HG03045 (cell line): Measurements from ENCODE around the gene GPC5.
"Not testable (repeated sequence)": the region's sequence is repeated elsewhere in the genome, so short reads cannot be mapped to it uniquely, and the experiment has no call there.

Experiments used
- ATAC-seq: cut with Tn5 transposase; IDR thresholded peaks from one replicate; pipeline ENCODE4 v1.9.1; 2021; ENCODE audit warnings: mild to moderate bottlenecking, moderate library complexity; ENCODE audit not compliant: unreplicated experiment

The GPC5 gene

DNA sequence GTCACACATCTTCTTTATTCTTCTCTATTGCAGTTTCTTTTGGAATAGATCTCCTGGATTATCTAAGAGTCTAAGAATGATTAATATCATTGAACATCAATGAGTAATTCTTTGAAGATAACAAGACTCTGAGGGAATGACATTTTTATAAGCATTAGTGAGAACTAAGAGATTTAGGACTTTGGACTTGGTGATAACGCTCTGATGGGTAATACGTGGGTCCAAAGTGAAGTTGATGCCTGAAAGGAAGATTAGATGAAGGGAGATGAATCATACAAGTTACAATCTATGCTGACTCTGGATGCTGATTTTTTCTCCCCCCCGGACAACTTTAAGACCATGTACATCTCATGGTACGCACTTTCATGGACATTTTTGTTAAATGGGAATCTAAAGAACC is 364.5 kb downstream of the GPC5 start:
- ATAC-seq = no peak

DNA sequence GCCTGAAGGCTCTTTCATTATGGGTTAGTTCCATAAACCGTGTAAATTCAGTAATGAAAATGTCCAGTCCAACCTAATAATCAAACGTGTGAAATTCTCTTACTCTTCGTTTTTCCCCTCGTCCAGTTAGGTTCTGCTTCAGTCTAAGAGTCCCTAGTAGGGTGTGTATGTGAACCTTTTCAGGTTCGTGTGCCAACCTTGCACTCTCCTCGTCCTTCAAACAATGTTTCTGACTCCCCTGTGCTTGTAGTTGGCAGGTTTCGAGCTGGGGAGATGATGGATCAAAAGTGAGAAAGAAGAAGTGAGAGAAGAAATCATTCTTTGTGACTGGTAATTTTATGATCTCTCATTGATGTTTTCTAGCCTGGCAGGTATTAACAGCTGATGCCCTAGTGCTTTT is 366.1 kb downstream of the GPC5 start:
- ATAC-seq = no peak

DNA sequence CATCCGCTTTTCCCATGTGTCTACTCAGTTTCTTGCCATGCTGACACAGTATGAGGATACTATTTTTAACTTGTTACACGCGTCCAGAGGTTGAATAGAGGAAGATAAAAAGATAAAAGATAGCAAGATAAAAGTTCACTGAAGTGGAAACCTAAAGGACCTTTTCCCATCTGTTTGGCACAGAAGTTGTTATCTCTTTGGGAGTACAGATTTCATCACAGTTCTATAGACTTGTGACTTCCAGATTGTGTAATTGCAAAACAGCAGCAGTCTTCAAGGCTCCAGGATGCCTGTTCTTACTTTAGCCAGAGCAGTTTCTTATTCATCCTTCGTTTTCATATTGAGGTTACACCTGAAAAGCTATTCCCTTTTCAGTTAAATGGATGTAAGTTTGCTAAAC is 369.2 kb downstream of the GPC5 start:
- ATAC-seq = no peak

DNA sequence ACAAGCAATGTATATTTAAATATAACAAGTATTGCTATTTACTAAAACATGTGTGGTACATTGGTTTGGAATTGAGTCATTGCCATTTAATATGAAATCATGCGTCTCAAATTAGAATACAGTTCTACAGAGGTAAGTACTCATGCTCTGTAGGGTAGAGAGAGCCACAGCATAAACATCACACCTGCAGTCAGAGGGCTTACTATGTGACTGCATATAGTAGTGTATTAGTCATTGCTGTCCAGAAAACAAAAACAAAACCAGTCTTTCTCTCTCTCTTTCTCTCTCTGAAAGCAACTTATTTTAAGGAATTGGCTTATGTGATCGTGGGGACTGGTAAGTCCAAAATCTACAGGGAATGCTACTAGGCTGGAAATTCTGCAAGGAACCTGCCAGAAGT is 370.3 kb downstream of the GPC5 start:
- no peak for ATAC-seq

DNA sequence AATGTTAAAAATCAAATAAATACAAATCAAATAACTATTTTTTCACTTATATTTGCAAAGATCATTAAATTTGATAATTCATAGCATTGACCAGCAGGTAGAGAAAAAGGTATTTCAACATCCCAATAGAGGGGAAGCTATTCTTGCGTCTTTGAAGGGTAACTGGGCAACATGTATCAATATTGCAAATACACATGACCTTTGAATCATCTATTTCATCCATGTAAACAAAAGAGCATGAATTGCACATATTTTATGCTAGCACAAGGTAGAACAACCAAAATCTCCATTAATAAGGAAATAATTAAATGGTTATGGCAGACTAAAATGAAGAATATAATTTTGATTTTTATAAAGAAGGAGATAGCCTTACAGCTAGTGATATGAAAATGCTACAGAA is 372.8 kb downstream of the GPC5 start:
- ATAC-seq = no peak

DNA sequence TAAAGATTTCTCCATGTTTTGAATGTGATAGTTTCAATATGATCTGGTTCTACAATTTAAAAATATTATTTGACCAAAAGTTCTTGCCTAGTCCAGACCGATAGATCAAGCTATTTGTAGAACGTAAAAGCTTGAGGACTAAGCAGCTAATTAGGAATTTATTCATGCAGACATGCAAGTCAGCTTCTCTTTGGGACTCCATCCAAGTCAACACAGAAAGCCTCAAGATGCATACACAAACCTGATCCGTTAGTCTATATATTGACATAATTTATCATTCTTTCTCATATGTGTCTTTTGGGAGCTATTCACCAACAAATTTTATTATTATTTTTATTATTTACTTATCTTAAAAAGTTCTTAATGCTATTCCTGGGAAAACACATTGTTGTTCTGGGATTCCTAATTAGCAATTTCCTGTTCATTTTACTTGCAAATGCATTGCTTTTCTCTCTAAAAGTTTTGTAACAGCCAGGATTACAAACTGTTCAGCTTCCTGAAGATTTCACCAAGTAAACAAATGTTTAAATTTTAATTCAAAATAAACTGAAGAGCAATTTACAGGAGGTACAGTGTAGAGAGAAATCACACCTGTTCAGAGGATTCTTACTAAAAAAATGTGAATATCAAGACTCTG is 375.3 kb downstream of the GPC5 start:
- no peak for ATAC-seq

DNA sequence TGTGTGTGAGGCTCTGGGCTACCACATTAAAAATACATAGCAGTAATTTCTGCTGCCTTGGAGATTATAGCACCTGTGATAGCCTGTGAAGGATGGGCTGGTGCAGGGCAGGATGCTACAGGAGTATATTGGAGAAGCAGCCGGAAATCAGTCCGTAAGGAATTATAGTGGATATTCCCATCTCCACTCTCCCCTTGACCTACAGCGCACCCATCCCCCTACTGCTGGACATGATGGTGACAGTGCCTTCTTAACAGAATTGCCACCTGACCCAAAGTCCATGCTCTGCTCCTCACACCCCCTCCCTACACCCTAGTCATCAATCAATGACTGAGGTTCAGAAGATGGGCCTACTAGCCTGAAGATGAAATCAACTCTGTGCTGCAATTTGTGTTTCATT is 376.0 kb downstream of the GPC5 start:
- no peak for ATAC-seq

DNA sequence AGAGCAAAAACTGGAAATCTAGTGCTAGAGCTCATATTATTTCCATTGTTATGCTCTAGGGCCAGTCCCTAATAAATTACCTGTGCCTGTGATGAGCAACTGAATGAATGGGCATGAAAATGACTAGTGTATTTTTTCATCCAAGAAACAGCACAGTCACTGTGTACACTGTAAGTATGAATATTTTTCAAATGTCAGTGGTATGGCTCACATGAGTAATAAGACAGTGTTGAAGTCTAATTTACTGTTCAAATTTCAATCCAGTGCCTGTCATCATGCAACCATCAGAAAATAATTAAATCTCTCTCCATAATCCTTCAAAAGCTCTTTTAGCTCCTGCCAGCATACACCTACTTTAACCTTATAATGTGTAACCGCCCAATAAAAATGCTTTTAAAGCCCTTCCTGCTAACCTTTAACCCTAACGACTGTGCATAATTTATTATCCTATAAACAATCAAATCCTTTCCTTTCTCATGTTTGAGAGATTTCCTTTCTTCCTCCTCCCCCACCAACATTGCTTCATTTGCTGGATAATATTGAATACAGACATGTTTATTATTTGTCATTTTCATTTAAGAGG is 378.3 kb downstream of the GPC5 start:
- ATAC-seq = no peak

DNA sequence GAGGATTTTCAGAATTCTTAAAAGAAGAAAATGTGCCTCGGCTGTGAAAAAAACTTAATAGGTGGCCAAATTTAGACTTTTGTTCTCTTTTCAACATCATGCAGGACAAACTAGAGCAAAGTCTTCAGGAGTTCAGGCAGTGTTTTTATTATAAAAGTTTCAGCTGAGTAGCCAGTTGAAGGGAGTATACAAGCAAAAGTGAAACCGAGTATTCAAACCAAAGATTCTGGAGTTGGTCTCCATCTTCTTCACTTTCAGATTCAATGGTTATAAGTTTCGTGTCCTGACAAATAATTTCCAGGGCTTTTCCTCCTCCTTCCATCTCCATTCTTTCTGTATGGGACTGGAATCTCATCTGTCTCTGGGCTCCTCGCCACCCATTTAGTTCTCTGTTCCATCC is 379.7 kb downstream of the GPC5 start:
- no peak for ATAC-seq

DNA sequence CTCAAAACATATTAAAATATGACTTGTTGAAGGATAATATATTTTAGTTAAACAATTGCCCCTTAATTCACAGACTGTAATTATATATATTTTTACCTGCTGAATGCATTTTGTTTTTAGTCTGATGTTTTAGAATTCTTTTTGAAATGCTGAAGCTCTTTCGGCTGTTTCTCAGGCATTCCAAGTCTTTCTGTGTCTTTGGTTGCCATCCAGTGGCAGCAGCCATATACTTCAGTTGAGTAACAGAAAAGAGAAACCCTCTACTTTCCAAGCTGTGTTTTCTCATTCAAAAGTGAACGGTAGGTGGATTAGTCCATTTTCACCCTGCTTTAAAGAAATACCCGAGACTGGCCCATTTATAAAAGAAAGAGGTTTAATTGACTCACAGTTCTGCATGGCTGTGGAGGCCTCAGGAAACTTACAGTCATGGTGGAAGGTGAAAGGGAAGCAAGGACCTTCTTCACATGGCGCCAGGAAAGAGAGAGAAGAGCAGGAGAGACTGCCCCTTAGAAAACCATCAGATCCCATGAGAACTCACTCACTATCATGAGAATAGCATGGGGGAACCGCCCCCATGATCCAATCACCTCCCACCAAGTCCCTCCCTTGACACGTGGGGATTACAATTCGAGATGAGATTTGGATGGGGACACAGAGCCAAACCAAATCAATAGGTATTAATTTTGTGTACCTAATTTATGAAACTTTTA is 383.7 kb downstream of the GPC5 start:
- ATAC-seq = not testable (repeated sequence)

DNA sequence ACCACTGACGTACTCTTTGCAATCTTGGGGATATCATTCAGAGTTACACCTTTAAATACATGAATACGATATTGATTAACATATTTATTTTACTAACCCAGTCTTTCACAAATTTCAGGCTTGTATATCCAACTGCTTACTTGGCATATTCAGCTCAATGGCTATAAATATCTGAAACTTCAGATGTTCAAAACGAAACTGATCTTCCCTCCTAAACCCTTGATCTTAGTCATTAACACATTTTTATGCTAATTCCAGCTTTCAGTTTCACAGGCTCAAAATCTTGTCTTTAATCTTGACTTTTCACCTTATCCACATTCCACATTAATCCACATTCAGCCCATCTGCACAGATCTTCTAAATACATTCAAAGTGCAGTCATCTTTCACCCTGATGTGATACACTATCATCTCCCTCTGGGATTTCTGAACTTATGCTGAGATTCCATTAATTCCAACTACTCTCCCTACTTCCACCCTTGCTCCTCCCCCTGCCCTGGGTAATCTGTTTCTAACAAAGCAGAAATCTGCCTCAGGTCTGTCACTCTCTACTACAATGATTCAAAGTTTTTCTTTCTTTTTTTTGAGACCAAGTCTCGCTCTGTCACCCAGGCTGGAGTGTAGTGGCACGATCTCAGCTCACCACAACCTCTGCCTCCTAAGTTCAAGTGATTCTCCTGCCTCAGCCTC is 387.2 kb downstream of the GPC5 start:
- ATAC-seq = peak; percentile 83

DNA sequence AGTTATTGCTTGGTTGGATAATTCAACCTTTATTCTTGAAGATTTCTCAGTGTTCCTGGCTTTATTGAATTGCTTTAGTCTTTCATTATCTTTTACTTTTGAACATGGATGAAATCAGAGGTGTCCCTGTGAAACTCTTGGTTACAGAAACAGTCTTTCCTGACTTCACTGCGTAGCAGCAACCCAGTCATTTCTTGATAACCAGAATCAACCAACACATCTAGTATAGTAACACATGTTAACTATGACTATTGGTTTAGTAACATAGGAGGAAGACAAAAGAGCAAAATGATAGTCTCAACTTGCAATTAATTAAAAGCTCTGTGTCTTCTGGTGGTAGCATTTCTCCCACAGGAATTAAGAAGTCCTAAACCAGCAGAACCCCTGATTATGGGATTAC is 393.6 kb downstream of the GPC5 start:
- no peak for ATAC-seq

DNA sequence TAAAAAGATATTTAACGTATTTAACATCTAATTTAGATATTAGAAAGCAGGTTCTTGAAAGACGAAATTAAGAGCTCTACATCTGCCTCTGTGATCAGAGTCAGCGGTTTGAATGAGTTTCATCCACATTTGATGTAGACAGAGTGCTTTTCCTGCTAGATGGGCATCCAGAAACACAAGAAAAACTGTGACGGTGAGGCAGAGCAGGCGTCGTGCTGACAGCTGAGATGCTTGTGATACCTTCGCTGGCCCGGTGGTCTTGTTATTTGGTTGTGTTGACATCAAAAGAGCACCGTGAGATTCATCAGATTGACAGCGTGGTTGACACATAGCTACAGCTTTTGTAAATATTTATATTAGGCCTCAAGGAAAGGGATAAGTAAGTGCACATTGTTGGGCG is 399.1 kb downstream of the GPC5 start:
- ATAC-seq = no peak

DNA sequence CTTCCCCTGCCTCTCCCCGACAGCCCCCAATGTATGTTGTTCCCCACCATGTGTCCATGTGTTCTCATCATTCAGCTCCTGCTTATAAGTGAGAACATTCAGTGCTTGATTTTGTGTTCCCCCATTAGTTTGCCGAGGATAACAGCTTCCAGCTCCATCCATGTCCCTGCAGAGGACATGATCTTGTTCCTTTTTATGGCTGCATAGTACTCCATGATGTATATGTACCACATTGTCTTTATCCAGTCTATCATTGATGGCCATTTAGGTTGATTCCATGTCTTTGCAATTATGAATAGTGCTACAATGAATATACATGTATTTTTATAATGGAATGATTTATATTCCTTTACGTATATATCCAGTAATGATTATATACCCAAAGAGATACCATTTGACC is 399.9 kb downstream of the GPC5 start:
- not testable (repeated sequence) for ATAC-seq

DNA sequence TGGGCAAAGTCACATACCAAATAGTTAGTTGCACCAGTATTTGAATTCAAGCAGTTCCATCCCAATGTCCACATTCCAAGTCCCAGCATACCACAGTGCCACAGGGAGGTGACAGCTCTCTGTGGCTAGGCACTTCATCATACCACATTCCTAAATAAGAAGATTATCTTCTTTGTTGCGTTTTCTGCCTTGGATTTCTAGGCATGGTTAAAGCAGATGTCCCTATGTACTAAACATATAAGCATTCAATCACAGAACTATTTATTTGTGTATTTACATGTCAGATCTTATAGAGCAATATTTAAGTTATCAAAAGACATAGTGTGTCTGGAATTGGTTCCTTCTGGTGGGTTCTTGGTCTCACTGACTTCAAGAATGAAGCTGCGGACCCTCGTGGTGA is 403.4 kb downstream of the GPC5 start:
- not testable (repeated sequence) for ATAC-seq

DNA sequence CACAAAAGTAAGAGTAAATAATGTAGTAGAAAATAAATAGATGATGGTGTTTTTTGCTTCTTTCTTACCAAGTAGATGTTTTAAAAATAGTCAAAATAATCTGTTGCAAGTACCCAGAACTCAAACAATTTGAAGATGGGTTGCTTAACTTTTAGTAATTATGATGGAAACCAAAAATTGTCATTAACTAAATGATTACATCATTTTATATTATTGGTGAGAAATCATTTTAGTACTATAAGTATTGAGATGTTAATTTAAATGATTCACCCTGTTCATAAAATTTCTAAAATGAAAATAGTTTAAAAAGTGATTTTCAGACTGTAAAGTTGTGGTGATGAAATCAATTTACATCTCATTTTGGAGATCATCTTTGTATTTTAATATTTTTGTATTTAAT is 404.5 kb downstream of the GPC5 start:
- ATAC-seq = no peak

DNA sequence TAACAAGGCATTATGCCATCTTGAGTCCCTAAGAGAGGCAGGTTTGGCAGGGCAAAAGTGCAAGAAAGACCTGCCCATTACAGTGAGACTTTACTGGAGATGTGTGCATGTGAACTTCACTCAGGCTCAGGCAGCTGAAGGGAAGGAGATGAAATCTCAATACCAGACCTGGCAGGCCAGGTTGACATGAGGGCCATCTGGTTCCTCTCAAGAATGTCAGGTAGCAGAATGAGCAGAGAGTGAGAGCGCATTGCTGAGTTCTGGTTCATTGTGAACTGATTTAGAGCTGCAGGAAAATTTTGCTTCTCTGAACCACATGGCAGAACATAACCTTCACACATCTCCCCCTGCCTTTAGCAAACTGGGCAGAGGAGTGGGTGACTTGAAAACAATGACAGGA is 406.3 kb downstream of the GPC5 start:
- ATAC-seq = no peak

DNA sequence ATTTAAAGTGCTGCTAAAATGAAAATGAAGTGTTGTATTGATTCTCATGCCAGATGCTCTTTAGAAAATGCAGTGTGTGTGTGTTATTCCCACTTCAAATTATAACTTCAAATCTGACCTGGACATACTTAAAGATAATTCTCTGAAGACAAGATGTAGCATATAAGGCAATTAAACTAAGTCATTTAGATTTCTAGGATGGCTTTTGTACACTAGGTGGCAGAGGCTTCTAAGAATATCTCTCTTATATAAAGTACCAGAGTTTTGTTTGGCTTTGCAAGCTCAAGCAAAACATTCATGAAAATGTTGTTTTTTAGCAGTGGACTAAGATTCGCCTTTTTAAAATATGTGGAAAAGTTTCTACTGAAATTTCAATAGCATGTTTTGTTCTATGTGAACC is 407.2 kb downstream of the GPC5 start:
- no peak for ATAC-seq

DNA sequence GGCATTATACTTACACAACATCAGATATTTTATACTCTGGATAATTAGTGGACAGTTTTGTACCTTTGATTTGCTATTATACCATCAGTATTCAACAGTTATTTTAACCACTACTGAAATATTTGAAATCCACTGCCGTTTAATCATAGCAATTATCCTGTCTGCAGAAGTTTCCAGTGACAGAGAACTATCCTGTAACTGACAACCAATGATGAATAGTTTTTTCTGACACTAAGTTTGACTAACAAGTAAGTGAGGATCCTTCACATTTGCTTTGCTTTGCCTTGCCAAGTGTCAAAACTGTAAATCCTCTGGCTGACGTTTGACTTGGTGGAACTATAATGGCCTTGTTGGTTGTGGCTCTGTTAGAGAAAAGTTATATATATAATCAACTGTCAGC is 410.7 kb downstream of the GPC5 start:
- no peak for ATAC-seq

DNA sequence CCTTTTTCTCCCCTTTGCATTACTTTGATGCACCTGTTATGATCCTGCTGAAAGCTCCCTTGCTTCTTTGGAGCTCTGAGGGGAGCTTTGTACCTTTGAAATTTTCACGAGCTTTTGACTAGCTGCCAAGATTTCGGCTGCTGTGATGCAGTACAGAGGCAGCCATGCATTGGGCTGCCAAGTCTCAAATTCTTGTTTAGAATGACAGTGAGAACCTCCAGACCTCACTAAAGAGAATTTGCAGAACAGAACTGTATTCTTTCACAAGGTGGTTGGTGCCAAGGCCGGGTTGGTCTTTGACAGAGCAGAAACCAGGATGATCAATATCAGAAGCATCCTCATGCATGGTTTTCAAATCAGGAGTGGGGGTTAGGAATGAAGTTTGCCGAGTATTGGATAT is 414.8 kb downstream of the GPC5 start:
- ATAC-seq = no peak

DNA sequence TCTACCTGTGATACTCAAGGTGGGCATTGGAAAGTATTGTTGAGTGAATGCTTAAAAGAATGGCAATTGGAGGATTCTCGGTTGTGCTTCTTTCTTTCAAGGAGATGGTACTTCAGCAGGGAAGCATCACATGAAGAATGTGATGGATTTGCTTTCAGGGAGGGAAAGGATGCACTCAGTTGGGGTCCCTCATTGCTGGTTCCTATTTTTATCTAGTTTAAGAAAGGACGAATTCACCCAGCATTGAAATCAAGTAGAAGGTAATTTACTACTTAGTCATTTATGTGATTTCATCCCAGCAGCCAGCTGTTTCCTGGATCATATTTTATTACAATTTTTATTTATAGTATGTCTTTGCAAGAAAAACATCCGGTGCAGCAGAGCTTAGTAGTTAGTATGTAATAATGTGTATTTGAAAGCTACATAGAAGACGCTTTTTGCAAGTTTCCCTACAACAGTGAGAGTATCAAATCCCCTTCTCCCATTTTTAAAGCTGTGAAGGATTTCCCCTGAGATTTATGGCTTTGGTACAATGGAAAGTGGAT is 417.9 kb downstream of the GPC5 start:
- no peak for ATAC-seq

DNA sequence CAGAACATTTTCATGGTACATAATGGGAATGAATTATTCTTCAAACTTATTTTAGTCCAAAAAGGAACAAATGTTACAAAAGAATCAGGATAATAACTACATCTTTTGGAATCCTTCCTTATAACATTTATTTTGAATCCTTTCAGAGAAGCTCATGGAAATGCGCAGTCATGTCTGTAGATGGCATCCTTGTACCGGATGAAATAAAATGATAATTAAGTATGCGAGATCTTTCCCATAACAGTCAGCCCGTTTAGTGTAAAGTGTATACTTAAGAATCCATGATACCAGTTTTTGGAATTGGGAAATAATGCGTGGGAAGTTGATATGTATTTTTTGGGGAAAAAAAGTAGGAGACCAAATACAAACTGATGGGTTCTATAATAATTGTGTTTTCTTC is 418.8 kb downstream of the GPC5 start:
- ATAC-seq = no peak
